ENCODE results near the gene UBE3C. TPM values are rescaled to one million over a fixed set of nuclear protein-coding genes. Genes with fewer than 3 reads are reported as not detected.

UBE3C gene
- total RNA-seq, 1 donor: 95.9 TPM

DNA sequence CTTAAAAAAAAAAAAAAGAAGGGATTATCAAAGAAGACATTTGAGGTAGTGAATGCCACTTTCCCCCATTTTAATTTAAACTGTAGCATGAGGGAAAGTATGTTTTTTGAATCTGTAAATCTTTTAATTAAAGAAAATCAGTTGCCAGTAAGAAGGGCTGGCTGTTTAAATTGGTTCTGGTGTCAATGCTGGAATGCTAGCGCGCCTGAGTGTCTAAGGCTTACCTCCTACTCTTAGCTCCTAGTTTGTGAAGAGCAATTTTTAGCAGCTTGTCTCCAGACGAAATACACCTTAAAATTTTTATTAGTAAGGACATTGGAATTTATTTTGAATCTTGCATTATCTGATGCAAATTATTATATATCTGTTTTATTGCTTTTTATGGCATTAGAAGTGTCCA, 54.1 kb downstream of the UBE3C start:
- no peak overlapping the region for H2AFZ ChIP-seq (ENCODE audit: low read length)
- peaks cover 28% of the 10 kb centered on the region for H3K79me2 ChIP-seq (ENCODE audit: insufficient read depth, low read length)
- peaks cover 2% of the 10 kb centered on the region for H3K4me1 ChIP-seq (ENCODE audit: insufficient read depth, low read length)
- DNase-seq (ENCODE audit: insufficient read length, low spot score, missing footprints): no peak
- H3K4me2 ChIP-seq (ENCODE audit: insufficient read depth, low read length): no peak overlapping the region
- H3K4me3 ChIP-seq (ENCODE audit: insufficient read depth, low read length): no peak overlapping the region
- H3K36me3 ChIP-seq (ENCODE audit: insufficient read depth, low read length): peaks cover 69% of the 10 kb centered on the region
- peaks cover 5% of the 10 kb centered on the region for H4K20me1 ChIP-seq (ENCODE audit: insufficient read depth, low read length)
- no peak for TF ChIP-seq CTCF (IDR thresholded peaks at IDR 0.05; ENCODE audit: extremely low read depth, low read depth, low read length)
- H3K27ac ChIP-seq (ENCODE audit: low read depth, low read length): no peak overlapping the region
- H3K9me3 ChIP-seq (ENCODE audit: low read depth, low read length): no peaks in the 10 kb centered on the region
- H3K27me3 ChIP-seq (ENCODE audit: insufficient read depth, low read length): no peaks in the 10 kb centered on the region

DNA sequence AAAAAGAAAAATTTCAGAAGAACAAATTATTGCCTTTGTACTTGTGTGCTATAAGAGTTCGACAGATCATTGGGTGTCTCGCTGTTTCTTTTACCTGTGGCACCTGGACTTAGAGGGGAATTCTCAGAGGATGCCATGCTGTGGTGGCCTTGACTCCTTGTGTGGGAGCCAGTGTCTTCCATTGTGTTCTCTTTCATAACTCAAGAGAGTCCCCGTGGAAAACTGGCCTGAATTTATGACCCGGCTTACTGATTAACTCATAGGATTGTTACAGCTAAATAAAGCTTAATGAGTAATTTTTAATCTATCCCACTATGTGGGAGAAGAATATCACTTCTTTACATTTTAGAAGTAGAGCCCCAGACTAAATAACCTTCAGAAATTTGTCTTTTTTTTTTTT, 54.5 kb downstream of the UBE3C start:
- H3K4me2 ChIP-seq (ENCODE audit: insufficient read depth, low read length): no peak overlapping the region

DNA sequence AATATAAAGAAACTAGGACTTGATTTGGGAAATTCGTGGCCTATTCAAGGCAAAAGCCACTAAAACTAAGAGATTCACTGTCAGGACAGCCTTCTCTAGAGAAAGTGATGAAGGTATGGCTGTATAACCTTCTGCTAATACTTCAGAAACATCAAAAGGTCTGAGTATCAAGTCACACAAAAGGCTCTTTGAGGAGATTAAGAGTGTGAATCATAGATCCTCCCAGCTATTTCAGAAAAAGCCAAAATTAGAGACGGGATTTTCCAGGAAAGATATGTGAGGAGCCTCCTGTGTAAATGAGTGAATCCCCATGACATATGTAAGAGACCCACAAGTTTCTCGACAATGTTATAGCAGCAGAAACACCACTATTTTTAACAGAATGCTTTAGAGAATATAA, 56.2 kb downstream of the UBE3C start:
- Histone ChIP-seq H3K9me3 (ENCODE audit: low read depth, low read length) (no peaks in the 10 kb centered on the region), H3K79me2 (ENCODE audit: insufficient read depth, low read length) (peaks cover 23% of the 10 kb centered on the region), H3K4me3 (ENCODE audit: insufficient read depth, low read length) (no peak overlapping the region), H3K4me1 (ENCODE audit: insufficient read depth, low read length) (peaks cover 4% of the 10 kb centered on the region), H3K27me3 (ENCODE audit: insufficient read depth, low read length) (no peaks in the 10 kb centered on the region), H3K36me3 (ENCODE audit: insufficient read depth, low read length) (peaks cover 56% of the 10 kb centered on the region), H4K20me1 (ENCODE audit: insufficient read depth, low read length) (peaks cover 3% of the 10 kb centered on the region), H3K27ac (ENCODE audit: low read depth, low read length) (no peak overlapping the region), H2AFZ (ENCODE audit: low read length) (no peak overlapping the region), H3K4me2 (ENCODE audit: insufficient read depth, low read length) (no peak overlapping the region)
- TF ChIP-seq CTCF (IDR thresholded peaks at IDR 0.05; ENCODE audit: extremely low read depth, low read depth, low read length): no peak
- DNase-seq (ENCODE audit: insufficient read length, low spot score, missing footprints): no peak

More for the DNA sequence above, 54.5 kb downstream of the UBE3C start:
- Histone ChIP-seq H3K36me3 (ENCODE audit: insufficient read depth, low read length) (peaks cover 69% of the 10 kb centered on the region), H3K4me3 (ENCODE audit: insufficient read depth, low read length) (no peak overlapping the region), H3K4me1 (ENCODE audit: insufficient read depth, low read length) (peaks cover 2% of the 10 kb centered on the region), H3K27ac (ENCODE audit: low read depth, low read length) (no peak overlapping the region), H2AFZ (ENCODE audit: low read length) (no peak overlapping the region), H3K9me3 (ENCODE audit: low read depth, low read length) (no peaks in the 10 kb centered on the region), H4K20me1 (ENCODE audit: insufficient read depth, low read length) (peaks cover 4% of the 10 kb centered on the region), H3K79me2 (ENCODE audit: insufficient read depth, low read length) (peaks cover 25% of the 10 kb centered on the region), H3K27me3 (ENCODE audit: insufficient read depth, low read length) (no peaks in the 10 kb centered on the region)
- TF ChIP-seq CTCF (IDR thresholded peaks at IDR 0.05; ENCODE audit: extremely low read depth, low read depth, low read length): no peak
- DNase-seq (ENCODE audit: insufficient read length, low spot score, missing footprints): no peak

DNA sequence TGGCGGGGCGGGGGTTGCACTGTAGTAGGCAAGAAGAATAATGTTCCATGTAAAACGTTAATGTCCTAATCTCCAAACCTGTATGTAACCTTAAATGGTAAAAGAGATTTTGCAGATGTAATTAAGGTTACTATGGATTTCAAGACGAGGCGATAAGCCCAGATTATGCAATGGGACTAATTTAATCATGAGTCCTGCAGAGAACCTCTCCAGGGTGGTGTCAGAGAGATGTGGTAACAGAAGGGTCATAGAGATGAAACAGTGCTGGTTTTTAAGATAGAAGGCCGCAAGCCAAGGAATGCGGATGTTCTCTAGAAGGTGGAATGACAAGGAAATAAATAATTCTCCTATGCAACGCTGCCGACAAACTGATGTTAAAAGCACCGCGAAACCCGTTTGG, 57.1 kb downstream of the UBE3C start:
- Histone ChIP-seq H3K4me1 (ENCODE audit: insufficient read depth, low read length) (peaks cover 11% of the 10 kb centered on the region), H3K36me3 (ENCODE audit: insufficient read depth, low read length) (peaks cover 47% of the 10 kb centered on the region), H3K79me2 (ENCODE audit: insufficient read depth, low read length) (peaks cover 16% of the 10 kb centered on the region), H3K4me3 (ENCODE audit: insufficient read depth, low read length) (no peak overlapping the region), H3K9me3 (ENCODE audit: low read depth, low read length) (no peaks in the 10 kb centered on the region), H4K20me1 (ENCODE audit: insufficient read depth, low read length) (peaks cover 3% of the 10 kb centered on the region), H3K27ac (ENCODE audit: low read depth, low read length) (no peak overlapping the region), H3K27me3 (ENCODE audit: insufficient read depth, low read length) (no peaks in the 10 kb centered on the region), H3K4me2 (ENCODE audit: insufficient read depth, low read length) (no peak overlapping the region), H2AFZ (ENCODE audit: low read length) (no peak overlapping the region)
- no peak for TF ChIP-seq CTCF (IDR thresholded peaks at IDR 0.05; ENCODE audit: extremely low read depth, low read depth, low read length)
- DNase-seq (ENCODE audit: insufficient read length, low spot score, missing footprints): no peak
